AG08396 (cell line): ENCODE data around the gene DCAF8.
A peak's percentile ranks its signal among the peaks of the same experiment; 100 is the strongest.

Source experiments
- DNase-seq: peaks from one replicate; pipeline ENCODE4 v3.0.0; 2012; ENCODE audit warnings: low spot score, mixed read lengths

The DCAF8 gene

GRCh38 chr1:160225345-160225744, 37.0 kb downstream of the DCAF8 start:
- DNase-seq: no peak

- no peak for DNase-seq
Measured at GRCh38 chr1:160224606-160225005, 37.7 kb downstream of the DCAF8 start.

DNA sequence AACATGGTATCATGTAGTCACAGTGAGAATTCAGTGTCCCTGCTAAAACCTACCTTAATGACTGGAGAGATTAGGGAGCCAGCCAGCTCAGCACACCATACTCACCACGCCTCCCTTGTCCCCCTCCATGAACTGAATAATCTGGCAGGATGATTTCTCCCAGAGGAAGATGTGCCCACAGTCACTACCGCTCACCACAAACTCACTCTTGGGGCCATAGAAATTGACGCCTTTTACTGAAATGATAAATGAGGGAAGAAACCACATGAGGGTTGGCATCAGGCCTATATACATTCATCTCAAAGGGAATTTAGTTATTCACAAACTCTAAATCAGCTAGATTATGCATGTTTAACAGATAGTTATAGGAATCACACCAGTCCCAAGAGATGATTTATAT, 39.8 kb downstream of the DCAF8 start:
- DNase-seq: no peak

DNA sequence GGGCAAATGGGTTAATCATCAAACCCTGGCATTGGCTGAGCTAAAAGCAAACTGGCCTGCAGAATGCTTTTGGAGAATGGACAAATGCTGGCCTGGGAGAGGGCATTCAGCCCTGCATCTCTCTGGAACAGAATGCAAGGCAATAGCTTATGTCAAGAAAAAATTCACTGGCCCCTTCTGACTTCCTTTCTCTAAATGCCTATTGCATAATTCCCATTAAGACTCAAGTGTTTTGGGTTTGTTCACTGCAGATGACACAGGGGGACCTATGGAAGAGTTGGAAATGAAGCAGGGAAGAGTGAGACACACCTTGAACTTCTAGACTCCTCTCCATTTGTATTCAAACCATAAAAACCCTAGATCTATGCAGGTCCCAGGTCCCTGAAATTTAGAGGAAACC, 41.3 kb downstream of the DCAF8 start:
- no peak for DNase-seq

GRCh38 chr1:160220301-160220700, 42.0 kb downstream of the DCAF8 start:
- DNase-seq: no peak

DNA sequence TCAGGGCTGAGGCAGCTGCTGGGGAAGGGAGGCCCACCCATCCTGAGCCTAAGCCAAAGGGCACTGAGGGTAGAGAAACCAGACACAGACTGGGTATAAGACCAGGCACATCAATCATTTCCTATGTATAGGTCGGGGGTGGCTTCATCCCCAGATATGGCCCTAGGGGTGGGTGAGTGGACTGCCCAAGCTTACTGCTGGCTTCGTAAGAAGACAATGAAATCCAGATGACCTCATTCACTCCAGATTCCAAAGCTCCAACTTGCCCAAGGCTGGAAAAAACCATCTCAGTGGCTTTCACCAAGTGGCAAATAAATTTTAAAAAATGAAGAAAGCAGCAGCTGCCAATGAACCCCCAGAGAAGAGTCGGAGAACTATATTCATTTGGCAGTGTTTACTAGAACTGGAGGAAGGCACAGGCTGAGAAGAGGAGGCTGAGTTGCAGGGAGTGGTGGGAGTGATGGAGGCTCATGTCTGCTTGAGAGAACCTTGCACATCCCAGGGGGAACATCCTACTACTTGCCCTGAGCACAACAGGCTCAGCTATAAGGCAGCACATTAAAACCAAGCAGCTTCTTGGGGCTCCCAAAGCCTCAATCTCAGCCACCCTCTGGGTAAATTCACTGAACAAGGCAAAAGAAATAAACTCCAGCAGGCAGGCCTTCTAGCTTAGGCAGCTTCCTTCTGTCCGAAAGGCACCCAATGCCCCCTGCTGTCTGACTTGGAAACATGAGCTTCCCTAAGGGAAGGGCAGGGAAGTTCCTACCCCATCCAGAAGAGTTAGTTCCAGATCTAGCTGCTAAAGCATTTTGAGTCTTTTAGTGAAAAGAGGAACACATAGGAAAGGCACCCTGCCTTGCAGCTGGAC, 43.1 kb downstream of the DCAF8 start:
- DNase-seq: peak; percentile 73

DNA sequence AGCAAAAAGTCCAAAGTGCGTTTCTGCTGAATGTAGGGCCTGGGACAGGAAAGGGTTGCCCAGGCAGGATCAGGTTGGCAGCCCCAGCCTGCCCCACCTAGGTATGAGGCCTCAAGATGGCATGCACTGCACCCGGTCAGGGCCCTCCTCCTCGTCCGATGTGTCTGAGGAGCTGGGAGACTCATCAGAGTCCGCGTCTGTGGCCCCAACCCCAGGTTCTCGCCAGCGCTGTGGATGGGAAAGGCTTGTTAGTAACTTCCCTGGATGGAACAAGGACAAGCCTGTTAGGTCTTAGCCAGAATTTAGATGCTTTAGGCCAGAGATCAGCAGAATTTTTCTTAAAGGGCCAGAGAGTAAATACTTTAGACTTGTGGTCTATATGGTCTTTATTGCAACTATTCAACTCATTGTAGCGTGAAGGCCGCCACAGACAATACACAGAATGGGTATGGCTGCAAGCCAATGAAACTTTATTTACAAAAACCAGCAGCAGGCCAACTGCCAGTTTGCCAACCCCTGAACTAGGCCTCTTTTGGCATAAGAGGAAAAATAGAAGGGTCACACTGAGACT, 44.8 kb downstream of the DCAF8 start:
- DNase-seq: no peak

GRCh38 chr1:160216301-160216700, 46.0 kb downstream of the DCAF8 start:
- DNase-seq: no peak

- no peak for DNase-seq
Measured at GRCh38 chr1:160214481-160215140, 47.7 kb downstream of the DCAF8 start.

- no peak for DNase-seq
Measured at GRCh38 chr1:160211046-160211790, 51.1 kb downstream of the DCAF8 start.

DNA sequence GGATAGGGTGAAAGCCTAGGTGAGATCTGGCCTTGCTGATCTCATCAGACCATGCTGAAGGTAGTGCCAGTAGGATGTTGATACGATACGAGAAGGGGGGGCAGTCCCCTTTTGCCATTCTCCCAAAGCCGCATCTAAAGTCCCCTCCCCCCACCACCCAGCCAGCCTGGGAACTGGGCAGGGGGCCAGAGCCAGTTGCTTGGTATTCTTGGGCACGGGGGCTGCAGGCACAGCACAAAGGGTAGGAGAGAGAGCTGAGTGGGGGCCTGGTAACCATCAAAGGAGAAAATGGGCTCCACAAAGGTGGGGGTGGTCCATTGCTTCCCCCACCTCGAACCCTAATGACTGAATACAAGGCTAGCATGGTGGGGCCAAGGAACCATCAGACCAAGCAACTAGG, 51.8 kb downstream of the DCAF8 start:
- no peak for DNase-seq

GRCh38 chr1:160209321-160210046, 52.9 kb downstream of the DCAF8 start:
- DNase-seq: no peak

- no peak for DNase-seq
Measured at GRCh38 chr1:160208557-160209320, 53.6 kb downstream of the DCAF8 start.

- no peak for DNase-seq
Measured at GRCh38 chr1:160207771-160208556, 54.4 kb downstream of the DCAF8 start.

GRCh38 chr1:160207118-160207650, 55.2 kb downstream of the DCAF8 start:
- DNase-seq: no peak

DNA sequence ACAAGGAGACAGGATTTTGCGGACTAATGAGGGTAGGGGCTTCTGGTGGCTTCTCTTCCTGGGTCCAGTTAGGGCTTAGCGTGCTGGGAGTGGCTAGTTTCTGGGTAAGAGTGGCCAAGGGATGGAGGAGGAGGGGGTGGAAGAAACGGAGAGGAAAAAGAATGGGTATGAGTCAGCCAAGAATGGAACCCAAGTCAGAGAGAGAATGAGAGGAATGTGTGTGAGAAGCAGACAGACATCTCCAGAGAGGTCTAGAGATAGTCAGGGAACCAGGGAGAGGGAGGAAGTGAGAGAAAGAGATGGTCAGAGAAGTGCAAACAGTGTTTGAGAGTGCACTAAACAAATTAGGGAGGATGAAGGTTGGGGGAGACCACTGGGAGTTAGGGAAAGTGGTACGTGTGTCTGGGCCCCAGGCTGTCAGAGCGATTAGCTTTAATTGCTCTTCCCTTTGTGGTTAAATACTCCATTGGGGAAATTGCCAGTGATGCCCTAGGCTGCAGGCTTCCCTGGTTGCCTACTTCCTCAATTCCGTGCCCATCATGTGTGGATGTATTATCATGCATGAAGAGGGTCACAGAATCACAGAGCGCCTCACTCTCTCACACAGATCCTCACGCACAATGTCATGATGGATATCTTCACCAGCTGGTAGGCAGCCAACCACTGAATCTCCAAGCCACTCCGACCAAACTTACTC, 55.8 kb downstream of the DCAF8 start:
- DNase-seq: peak; percentile 92

- peak; percentile 75 for DNase-seq
Measured at GRCh38 chr1:160206036-160206389, 56.3 kb downstream of the DCAF8 start.

GRCh38 chr1:160205242-160206035, 56.9 kb downstream of the DCAF8 start, which contains the start of gene PEA15:
TSS of gene PEA15 (plus strand) at chr1:160205384. CDS start at chr1:160211545, 6,161 bp downstream.
- DNase-seq: peak; percentile 90
